A549 treated with CpdA at 1 μM for 4 hours (cell line): ENCODE results near the gene RARA. TPM values are rescaled to one million over a fixed set of nuclear protein-coding genes. Genes with fewer than 3 reads are reported as not detected.

Experiments used
- total RNA-seq: library from RNA; stranded (reverse); fragments of 200-300 nt; extraction: Qiagen RNA extraction; gene quantifications from 5 replicates; pipeline ENCODE4 v1.2.3, GENCODE V29; 2022; ENCODE audit warnings: low read depth

The RARA gene
- 30.2 to 44.4 TPM (median 34.9 TPM) in 5 replicates for total RNA-seq

GRCh38 chr17:40309031-40309948 is at the start of gene RARA:
Gene RARA (plus strand): TSS chr17:40309180. CDS start chr17:40331219, 22,039 bp downstream.

GRCh38 chr17:40287494-40288369 is 21.2 kb upstream of the RARA start, which contains the start of gene CDC6:
Gene CDC6 (plus strand): TSS chr17:40287879. CDS start chr17:40289421, 1,542 bp downstream.

GRCh38 chr17:40364121-40364861 is 55.3 kb downstream of the RARA start, which contains the start of gene GJD3:
Gene GJD3 (minus strand): TSS chr17:40364737. CDS start chr17:40363815, 922 bp downstream.

Other genes starting within 250 kb of the RARA start
- 13.4 to 16.5 TPM (median 15.2 TPM) in 5 replicates for gene THRA, start 246.2 kb upstream of the RARA start, total RNA-seq
- gene NR1D1, start 208.6 kb upstream of the RARA start, total RNA-seq: 9.2 to 11.3 TPM (median 10.8 TPM) in 5 replicates
- 58.1 to 67.6 TPM (median 61.3 TPM) in 5 replicates for gene MSL1, start 187.2 kb upstream of the RARA start, total RNA-seq
- gene CASC3, start 168.6 kb upstream of the RARA start, total RNA-seq: 44.2 to 47.1 TPM (median 47.0 TPM) in 5 replicates
- 2.3 to 3.3 TPM (median 2.6 TPM) in 5 replicates for gene RAPGEFL1, start 131.7 kb upstream of the RARA start, total RNA-seq
- 18.6 to 24.3 TPM (median 20.0 TPM) in 5 replicates for gene WIPF2, start 89.9 kb upstream of the RARA start, total RNA-seq
- 55.8 to 65.8 TPM (median 60.4 TPM) in 5 replicates for gene CDC6, start 21.3 kb upstream of the RARA start, total RNA-seq
- gene GJD3, start 55.6 kb downstream of the RARA start, total RNA-seq: 0.71 to 1.3 TPM (median 1.2 TPM) in 5 replicates
- 217 to 300 TPM (median 229 TPM) in 5 replicates for gene TOP2A, start 108.7 kb downstream of the RARA start, total RNA-seq
- 1,911 to 2,563 TPM (median 2,393 TPM) in 5 replicates for gene IGFBP4, start 134.3 kb downstream of the RARA start, total RNA-seq
- gene TNS4, start 192.4 kb downstream of the RARA start, total RNA-seq: 67.2 to 109 TPM (median 86.7 TPM) in 5 replicates